Inflammatory macrophage (primary cell): ENCODE data around the gene BASP1.
"Not testable (repeated sequence)": the region's sequence is repeated elsewhere in the genome, so short reads cannot be mapped to it uniquely, and the experiment has no call there.

Source experiments
- DNase-seq, 2 donors: peaks; one replicate each; pipeline ENCODE4 v3.0.0-alpha.2; 2020 to 2022

The BASP1 gene

DNA sequence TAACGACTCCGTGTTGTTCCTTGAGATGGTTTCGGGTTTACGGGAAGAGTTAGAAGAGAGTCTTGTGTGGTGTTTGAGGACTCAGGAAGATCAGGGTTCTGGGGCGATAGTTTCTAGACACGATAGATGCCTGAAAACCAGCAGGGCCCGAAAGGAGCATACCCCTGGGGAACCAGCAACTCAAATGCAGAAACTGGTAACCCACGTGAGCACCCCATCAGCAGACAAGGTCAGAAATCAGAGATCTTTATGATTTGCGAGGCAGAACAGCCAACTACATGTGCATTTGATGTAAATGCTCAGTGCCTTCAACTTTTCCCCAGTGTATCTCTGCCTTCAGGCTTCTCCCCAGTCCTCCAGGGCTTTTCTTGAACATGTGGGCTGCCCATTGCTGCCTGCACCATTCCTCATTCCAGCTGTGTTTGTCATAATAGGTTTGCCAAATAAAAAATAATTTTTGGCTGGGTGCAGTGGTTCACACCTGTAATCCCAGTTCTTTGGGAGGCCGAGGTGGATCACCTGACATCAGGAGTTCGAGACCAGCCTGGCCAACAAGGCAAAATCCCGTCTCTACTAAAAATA is 75.1 kb downstream of the BASP1 start:
- no peak for DNase-seq

DNA sequence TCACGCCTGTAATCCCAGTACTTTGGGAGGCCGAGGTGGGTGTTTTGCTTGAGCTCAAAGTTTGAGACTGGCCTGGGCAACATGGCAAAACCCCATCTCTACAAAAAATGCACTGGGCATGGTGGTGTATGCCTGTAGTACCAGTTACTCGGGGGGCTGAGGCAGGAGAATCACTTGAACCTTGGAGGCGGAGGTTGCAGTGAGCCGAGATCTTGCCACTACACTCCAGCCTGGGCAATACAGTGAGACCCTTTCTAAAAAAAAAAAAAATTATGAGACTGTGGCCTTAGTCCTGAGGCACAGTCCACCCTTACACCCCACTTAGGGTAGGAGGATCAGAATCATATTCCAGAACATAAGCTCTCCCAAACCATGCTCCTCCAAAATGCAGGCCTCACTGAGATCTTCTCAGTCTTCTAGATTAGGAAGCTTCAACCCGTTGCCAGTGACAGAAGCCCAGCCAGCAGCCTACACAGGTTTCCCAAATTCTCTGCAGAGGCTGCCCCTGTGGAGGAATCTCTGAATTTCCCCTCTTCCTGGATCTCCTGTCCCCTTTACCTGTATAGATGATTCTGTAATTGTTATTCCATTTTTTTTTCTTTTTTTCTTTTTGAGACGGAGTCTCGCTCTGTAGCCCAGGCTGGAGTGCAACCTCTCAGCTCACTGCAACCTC is 77.3 kb downstream of the BASP1 start:
- no peak for DNase-seq

DNA sequence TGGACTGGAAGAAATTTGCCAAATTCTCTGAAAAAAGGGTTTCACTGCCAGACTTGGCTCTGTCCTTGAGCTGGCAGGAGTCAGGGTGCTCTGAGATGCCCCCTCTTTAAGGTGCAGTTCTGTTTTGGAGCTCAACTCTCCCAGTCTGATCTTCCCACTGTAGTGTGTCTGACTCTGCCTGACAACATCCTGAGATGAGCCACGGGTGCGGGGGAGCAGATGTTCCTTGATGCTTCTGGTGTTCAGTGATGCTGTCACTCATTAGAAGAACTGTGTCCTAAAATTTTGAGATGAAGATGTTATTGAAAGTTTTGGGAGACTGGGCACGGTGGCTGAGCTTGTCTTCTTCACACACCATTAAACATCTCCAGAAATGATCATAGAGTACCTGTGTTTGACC is 78.2 kb downstream of the BASP1 start:
- DNase-seq = no peak

DNA sequence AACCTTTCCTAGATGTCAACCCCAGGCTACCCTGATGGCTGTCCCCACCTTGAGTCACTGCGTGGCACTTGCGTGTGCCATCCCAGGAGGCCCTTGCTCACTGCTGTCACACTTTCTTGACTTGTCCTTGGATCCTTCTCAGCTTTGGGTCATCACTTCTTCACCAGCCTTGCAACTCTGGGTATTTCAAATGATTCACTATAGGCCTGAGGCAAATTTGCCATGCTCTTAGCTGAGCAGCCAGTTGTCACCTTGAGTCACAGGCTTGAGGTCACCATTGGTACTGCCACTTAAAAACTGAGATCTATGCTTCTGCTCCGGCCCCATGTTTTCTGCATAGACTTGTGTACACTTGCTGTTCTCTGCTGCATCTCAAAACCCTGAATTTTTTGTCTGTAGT is 84.7 kb downstream of the BASP1 start:
- peak in 1 of 2 donors; percentile 13 for DNase-seq

DNA sequence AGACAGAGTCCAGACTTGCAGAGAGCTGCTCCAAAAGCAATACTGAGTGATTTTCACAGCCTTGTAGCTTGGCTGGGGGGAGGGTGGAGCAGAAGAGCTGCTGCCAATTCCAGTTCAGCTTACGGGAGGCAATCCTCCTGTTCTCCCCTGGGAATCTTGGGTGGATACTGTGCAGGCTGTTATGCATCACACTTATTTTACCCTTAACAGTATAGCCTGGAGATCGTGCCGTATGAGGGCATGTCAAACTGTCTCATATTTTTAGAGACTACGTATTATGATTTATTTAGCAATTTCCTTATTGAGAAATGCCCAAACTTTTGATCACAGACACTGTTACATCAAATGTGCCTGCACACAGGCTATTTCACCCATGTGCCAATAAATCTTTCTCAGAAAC is 85.2 kb downstream of the BASP1 start:
- peak; percentile 51 to 90 for DNase-seq

DNA sequence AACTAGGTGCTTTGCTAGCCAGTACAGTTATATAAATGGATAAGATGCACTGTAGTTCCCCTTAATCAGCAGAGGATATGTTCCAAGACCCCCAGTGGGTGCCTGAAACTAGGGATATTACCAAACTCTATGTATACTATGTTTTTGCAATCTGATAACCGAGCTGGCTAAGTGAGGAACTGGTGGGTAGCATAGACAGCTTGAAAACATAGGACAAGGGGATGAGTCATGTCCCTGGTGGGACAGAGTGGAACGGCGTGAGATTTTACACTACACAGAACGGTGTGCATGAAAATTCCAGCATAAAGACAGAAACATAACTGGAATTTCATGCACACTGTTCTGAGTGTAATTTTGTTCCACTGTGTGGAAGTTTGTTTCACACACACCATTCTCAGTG is 86.9 kb downstream of the BASP1 start:
- DNase-seq = peak; percentile 74 to 75

DNA sequence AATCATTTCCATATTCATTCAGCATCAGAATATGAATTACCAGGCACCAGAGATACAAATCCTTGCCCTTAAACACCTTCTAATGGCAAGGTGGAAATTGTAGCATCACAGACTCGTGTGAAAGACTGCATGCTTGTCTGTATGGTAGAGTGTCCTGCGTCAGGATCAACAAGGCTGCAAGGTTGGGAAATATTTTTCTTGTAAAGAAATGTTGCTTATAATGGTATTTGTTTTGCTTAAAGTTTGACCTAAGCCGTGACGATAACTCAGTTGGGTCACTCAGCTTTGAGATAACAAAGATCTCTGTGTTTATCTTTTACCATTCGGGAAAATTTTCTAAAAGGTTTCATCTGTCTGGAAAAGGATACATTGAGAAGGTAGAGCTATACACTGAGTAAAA is 87.6 kb downstream of the BASP1 start:
- DNase-seq = no peak

DNA sequence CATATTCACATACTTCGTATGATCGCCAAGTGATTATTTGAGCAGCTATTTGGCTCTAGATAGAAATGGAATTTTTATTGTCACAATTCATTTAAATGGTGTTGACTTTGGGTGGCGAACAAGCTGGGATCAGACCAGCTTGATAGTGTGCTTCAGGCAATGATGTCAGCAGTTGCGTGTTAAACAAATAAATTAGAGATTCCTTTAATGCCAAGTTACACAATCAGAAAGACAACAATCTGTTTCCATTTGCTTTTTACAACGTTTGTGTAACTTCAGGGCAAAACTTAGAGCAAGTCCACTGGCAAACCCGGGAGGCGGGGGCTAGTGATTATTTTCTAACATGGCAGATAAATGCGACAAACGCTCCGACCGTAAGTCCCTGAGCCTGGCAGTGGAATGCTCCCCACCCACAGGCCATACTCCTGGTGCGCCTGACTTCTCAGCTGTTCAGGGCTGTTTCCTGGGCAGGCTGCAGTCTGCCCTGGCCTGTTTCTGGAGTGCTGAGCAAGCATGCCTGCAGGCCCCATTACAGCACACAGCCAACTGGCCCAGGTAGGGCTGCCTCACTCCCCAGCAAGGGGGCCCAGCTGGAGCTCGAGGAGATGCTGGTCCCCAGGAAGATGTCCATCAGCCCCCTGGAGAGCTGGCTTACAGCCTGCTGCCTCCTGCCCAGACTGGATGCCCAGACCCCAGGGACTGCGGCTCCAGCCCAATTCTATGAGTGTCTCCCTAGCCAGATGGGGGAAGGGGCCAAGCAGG is 88.7 kb downstream of the BASP1 start:
- DNase-seq = no peak

DNA sequence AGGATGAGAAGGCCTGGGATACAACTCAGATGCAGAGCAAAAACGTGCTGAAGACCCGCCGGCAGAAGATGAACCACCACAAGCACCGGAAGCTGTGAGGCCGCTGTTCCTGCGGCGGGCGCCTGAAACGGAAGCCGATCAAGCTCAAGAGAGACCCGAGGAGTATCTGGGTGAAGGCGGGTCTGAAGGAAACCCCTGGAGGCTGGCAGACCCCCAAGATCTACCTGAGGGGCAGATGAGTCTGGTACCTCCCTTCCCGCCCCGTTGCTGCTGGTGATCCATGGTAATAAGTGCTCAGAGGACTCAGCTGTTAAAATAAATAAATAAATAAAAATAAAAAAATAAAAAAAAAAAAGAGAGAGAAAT is 89.3 kb downstream of the BASP1 start:
- no peak for DNase-seq

DNA sequence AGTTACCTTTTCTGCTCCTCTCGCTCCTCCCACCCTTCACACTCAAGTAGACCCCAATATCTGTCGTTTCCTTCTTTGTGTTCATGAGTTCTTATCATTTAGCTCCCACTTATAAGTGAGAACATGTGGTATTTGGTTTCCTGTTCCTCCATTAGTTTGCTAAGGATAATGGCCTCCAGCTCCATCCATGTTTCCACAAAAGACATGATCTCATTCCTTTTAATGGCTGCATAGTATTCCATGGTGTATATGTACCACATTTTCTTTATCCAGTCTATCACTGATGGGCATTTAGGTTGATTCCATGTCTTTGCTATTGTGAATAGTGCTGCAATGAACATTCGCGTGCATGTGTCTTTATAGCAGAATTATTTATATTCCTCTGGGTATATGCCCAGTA is 90.0 kb downstream of the BASP1 start:
- DNase-seq = not testable (repeated sequence)

DNA sequence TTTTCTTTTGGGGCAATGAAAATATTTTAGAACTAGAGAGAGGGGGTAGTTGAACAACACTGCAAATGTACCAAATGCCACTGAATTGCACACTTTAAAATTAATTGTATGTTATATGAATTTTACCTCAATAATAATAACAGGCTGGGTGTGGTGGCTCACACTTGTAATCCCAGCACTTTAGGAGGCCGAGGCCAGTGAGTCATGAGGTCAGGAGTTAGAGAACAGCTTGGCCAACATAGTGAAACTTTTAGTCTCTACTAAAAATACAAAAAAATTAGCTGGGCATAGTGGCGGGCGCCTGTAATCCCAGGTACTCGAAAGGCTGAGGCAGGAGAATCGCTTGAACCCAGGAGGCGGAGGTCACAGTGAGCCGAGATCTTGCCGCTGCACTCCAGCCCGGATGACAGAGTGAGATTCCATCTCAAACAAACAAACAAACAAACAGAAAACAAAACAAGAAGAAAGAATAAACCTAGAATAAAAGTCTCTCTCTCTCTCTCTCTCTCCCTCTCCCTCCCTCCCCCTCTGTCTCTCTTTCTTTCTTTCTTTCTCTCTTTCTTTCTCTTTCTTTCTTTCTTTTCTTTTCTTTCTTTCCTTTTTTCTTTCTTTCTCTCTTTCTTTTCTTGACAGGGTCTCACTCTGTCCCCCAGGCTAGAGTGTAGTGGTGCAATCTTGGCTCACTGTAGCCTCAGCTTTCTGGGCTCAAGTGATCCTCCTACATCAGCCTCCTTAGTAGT is 91.1 kb downstream of the BASP1 start:
- DNase-seq = no peak

DNA sequence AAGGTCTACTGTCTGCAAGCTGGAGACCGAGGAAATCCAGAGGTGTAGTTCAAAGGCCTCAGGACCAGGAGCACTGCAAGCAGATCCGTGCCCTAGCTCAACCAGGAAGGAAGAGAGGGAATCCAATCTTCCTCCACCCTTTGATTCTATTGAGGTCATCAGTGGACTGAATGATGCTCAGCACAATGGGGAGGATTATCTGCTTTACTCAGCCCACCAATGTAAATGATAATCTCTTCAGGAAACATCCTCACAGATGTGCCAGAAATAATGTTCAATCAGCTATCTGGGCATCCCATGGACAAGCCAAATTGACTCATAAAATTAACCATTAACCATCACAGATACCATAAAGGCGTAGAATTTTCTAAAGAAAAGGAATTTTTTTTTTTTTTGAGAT is 92.0 kb downstream of the BASP1 start:
- no peak for DNase-seq

DNA sequence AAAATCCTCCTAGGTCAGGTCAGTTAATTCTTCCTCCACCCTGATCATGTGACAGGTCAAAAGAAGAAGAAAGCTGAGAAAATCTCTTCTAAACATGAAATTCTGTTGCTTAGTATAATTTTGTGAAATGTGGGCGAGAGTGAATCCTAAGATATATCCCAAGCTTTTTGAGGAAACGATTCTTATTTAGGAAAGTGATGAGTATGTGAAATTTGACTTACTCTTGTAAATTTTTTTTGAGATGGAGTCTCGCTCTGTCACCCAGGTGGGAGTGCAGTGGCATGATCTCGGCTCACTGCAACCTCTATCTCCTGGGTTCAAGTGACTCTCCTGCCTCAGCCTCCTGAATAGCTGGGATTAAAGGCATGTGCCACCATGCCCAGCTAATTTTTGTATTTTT is 93.1 kb downstream of the BASP1 start:
- not testable (repeated sequence) for DNase-seq

DNA sequence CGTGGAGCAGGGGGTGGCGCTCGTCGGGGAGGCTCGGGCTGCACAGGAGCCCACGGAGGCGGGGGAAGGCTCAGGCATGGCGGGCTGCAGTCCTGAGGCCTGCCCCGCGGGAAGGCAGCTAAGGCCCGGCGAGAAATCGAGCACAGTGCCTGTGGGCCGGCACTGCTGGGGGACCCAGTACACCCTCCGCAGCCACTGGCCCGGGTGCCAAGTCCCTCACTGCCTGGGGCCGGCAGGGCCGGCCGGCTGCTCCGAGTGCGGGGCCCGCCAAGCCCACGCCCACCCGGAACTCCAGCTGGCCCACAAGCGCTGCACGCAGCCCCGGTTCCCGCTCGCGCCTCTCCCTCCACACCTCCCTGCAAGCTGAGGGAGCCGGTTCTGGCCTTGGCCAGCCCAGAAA is 94.4 kb downstream of the BASP1 start:
- DNase-seq = not testable (repeated sequence)

DNA sequence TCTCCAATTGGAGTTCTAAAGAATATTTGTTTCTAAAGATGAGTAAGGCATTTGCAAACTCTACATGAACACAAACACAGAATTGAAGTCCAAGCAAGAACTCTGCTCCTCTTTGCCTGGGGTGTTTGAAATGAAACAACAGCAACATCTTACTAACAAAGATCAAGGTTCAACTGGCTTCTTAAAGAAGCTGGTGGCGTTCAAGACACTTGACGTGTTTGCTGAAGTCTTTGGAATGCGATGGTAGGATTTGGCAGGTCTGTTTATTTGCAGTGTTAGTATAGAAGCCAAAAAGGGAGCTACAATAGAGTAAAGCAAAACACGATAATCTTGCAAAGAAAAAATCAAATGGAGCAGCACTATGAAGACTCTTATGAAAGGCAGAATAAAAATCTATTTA is 94.9 kb downstream of the BASP1 start:
- DNase-seq = no peak

DNA sequence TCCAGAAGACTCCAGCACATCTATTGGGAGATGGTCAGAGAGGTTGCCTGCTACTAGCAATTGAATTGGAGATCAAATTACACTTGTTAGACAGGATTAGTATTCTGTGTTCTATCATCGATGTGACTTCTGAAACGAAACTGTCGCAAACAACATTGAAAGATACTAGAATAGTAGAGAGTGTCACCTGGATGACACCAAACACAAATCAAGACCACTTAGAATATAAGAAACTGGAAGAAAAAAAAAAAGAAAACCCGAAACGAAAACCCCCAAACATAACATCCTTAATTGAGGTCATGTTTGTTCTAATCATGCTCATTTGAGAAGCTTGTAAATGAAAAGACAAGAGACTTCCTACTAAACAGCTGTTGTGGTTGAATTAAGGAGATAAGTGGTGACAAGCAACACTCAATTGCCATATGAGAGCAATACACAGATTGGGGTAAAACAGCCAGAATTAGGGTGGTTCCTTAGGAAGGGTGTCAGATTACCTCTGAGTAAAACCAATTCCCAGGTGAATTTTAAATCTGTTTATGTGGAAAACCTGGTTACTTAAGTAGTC is 97.6 kb downstream of the BASP1 start:
- no peak for DNase-seq

DNA sequence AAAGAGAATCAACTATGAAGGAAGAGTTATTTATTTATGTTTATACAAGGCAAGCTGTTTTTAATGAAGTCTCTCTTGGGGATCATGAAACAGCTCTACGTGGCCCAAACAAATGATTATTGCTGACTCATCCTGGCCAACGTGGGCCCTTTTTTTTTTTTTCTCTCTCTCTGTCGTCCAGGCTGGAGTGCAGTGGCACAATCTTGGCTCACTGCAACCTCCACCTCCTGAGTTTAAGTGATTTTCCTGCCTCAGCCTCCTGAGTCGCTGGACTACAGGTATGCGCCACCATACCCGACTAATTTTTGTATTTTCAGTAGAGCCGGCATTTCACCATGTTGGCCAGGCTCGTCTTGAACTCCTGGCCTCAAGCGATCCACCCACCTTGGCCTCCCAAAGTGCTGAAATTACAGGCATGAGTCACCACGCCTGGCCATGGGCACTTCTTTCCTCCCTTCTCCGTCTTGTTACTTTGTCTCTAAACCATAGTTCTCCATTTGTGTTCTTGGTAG is 98.3 kb downstream of the BASP1 start:
- peak; percentile 28 to 36 for DNase-seq

DNA sequence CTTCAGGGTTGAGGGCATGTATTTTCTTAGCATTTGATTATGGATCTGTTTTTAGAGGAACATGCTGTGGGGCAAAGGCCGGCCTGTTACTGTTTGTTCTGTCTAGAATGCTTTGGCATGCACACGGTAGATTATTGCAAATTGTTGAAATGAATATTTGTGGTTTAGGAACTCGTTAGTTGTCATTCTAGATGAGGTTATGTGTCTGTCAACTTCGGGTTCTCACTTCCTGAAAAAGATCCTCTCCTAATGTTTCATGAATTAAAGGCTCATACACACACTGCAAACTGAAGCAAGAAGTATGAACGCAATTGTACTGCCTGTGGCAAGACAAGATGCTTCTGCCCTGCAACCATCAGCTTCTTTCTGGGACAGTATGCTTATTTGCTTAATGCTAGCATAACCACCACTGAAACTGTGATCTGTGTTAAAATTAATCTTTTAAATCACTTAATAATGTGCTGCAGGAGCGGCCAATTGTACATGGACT is 99.6 kb downstream of the BASP1 start:
- peak; percentile 86 to 94 for DNase-seq

DNA sequence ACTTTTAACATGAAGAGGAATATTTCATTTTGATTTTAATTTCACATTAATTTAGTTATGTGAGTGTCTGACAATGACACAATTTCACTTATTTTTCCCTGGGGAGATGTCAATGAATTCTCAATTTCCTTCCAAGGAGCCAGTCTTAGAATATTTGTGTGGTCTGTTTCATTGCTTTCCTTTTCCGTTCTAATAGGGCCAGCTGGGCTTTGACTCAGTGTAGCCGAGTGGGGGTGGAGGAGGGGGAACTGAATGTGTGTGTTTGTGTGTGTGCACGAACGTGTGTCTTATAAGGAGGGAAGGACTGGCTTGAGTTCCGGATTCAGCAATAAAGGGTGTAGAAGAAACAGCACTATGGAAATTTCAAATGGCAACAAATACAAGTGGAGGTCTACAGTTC is 100.0 kb downstream of the BASP1 start:
- DNase-seq = peak; percentile 24 to 28

DNA sequence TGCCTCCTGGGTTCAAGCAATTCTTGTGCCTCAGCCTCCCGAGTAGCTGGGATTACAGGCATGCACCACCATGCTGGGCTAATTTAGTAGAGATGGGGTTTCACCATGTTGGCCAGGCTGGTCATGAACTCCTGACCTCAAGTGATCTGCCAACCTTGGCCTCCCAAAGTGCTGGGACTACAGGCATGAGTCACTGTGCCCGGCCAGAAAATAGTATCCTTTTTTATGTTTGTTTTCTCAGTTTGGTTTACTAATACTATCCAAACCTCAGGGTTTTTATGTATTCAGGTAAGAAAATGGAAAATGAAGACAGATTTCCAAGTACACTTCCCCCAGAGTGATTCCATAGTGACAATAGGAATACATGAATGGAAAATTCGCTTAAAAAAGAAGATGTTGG is 101.7 kb downstream of the BASP1 start:
- DNase-seq = not testable (repeated sequence)

DNA sequence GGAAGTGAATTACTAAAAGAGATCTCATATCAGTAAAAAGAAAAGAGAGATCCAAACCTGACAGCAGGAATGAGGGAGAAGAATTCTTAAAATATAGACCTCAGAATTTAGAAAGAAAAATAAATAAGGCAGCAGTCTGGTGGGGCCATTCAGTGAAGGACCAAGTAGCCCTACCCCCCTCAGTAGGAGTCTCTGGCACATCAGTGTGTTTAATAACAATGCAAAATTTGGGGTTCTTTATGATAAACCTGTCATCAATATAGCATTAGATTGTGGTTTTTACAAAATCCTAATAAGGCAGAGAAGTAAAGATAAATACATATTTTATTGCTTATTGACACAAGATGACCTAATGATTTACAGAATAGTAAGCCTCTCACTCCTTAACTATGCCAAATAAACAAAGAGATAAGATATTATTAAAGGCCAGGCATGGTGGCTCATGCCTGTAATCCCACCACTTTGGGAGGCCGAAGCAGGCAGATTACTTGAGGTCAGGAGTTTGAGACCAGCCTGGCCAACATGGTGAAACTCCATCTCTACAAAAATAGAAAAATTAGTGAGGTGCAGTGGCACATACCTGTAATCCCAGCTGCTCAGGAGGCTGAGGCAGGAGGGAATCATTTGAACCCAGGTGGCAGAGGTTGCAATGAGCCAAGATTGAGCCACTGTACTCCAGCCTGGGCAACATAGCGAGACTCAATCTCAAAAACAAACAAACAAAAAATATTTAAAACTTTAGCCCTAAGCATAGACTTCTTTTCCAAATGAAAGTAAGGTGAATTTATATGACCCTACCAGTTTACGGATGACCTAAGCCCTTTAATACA is 108.6 kb downstream of the BASP1 start:
- DNase-seq = no peak
